ENCODE results near the gene RASSF10.

Gene RASSF10

GRCh38 chr11:13008625-13009475, at the start of gene RASSF10:
TSS of gene RASSF10 (plus strand) at chr11:13009316. CDS start at chr11:13009577, 261 bp downstream.
- TF ChIP-seq CTCF (IDR thresholded peaks at IDR 0.05; ENCODE audit: control insufficient read depth, extremely low read depth, insufficient read depth): no peak
- H3K4me3 ChIP-seq (ENCODE audit: low read depth, low read length): no peak within 1 kb of the TSS
- no peak for DNase-seq (ENCODE audit: low read depth)

GRCh38 chr11:12961615-12962014, 47.5 kb upstream of the RASSF10 start:
- no peak overlapping the region for H3K4me3 ChIP-seq (ENCODE audit: low read depth, low read length)
- no peak for DNase-seq (ENCODE audit: low read depth)
- no peak for TF ChIP-seq CTCF (IDR thresholded peaks at IDR 0.05; ENCODE audit: control insufficient read depth, extremely low read depth, insufficient read depth)

- DNase-seq (ENCODE audit: low read depth): no peak
- no peak for TF ChIP-seq CTCF (IDR thresholded peaks at IDR 0.05; ENCODE audit: control insufficient read depth, extremely low read depth, insufficient read depth)
- no peak overlapping the region for H3K4me3 ChIP-seq (ENCODE audit: low read depth, low read length)
Measured at GRCh38 chr11:12962306-12962705, 46.8 kb upstream of the RASSF10 start.

GRCh38 chr11:12963051-12963450, 46.1 kb upstream of the RASSF10 start:
- no peak overlapping the region for H3K4me3 ChIP-seq (ENCODE audit: low read depth, low read length)
- TF ChIP-seq CTCF (IDR thresholded peaks at IDR 0.05; ENCODE audit: control insufficient read depth, extremely low read depth, insufficient read depth): no peak
- no peak for DNase-seq (ENCODE audit: low read depth)

- H3K4me3 ChIP-seq (ENCODE audit: low read depth, low read length): no peak overlapping the region
- peak; percentile 90 for TF ChIP-seq CTCF (IDR thresholded peaks at IDR 0.05; ENCODE audit: control insufficient read depth, extremely low read depth, insufficient read depth)
- no peak for DNase-seq (ENCODE audit: low read depth)
Measured at GRCh38 chr11:12963792-12964536, 45.2 kb upstream of the RASSF10 start.

GRCh38 chr11:12964650-12965049, 44.5 kb upstream of the RASSF10 start:
- TF ChIP-seq CTCF (IDR thresholded peaks at IDR 0.05; ENCODE audit: control insufficient read depth, extremely low read depth, insufficient read depth): no peak
- DNase-seq (ENCODE audit: low read depth): no peak
- no peak overlapping the region for H3K4me3 ChIP-seq (ENCODE audit: low read depth, low read length)

All from LNCaP clone FGC (cell line).